Stimulated activated CD8-positive, alpha-beta memory T cell treated with anti-CD3 and anti-CD28 coated beads, Interleukin-15, amount 100 ng/mL, for 1 hour (primary cell): ENCODE results near the gene RSPO4.

Experiments used
- DNase-seq: peaks from one replicate; pipeline ENCODE4 v3.0.0-alpha.2; 2020; ENCODE audit warnings: low read depth

Gene RSPO4

DNA sequence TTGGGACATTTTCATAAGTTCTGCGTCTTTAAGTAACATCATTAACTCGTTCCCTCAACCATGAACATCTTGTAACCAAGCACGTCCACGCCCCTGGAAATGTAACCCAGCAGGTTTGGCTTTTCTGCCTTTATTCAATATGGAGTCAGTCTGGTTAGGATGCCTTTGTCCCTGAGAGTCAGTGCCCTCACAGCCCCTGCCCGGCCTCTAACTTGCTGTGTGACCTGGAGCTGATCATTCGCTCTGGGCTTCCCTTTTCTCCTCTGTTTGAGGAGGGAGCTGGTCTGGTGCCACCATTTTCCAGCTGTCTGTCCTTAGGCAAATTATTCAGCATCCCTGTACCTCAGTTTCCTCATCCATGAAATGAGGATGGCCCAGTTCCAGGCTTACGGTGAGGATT is 59.5 kb downstream of the RSPO4 start:
- DNase-seq: no peak

GRCh38 chr20:940926-941325 is 61.2 kb downstream of the RSPO4 start:
- DNase-seq: no peak

GRCh38 chr20:939606-940005 is 62.5 kb downstream of the RSPO4 start:
- no peak for DNase-seq

DNA sequence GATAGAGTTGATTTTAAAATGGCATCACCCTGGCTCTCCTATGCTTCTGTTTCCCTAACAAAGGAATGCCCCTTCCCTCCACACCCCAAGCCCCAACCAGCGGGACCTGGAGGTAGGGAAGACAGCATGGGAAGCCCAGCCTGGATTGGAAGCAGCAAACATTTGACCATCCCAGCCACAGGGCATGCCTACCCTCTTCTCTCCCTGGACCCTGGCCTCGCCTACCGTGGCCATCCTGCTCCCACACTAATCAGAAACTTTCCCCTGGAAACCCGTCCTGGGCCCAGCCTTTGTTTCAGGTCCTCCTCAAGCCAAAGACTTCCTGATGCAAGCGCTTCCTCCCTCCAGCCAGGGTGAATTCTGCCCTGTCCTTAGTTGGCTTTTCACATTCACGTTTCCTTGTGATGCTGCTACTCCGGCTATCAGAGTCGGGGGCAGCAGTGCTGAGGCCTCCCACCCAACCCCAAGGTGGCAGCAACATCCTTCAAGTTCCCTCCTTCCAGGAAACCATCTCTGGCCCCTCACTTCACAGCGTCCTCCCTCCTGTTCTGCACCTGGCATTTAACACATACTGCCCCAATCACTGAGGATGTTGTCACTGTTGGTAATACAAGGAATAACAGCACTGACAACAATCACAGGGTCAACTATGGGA is 67.8 kb downstream of the RSPO4 start:
- no peak for DNase-seq

GRCh38 chr20:933029-933428 is 69.1 kb downstream of the RSPO4 start:
- no peak for DNase-seq

GRCh38 chr20:931401-931800 is 70.7 kb downstream of the RSPO4 start:
- DNase-seq: no peak

DNA sequence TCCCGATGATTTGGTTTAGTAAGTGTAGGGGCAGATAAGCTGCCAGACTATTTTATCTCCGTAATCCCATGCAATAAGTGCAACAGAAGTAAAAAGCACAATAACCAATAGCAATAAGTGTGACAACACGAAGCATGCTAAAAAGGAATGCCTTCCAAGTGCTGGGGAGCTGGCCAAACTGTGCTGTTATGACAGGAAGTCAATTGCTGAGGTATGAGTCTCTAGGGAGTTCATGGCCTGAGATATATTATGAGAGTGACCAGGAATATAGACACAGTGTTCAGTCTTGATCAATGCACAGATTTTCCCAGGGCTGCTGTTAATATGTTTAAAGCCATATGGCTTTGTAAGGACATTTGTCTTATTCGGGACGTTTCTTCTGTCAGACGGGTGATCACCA is 75.4 kb downstream of the RSPO4 start:
- DNase-seq: no peak

DNA sequence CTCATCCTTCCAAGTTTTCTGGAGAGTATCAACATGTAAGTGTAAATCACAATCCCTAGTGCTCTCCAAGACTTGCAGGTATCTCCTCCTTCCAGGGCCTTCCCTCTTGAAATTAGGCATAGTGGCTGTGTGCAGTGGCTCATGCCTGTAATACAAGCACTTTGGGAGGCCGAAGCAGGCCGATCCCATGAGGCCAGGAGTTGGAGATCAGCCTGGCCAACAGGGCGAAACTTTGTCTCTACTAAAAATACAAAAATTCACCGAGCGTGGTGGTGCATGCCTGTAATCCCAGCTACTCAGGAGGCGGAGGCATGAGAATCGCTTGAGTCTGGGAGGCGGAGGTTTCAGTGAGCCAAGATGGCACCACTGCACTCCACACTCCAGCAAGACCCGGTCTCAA is 76.6 kb downstream of the RSPO4 start:
- no peak for DNase-seq

GRCh38 chr20:924639-925038 is 77.5 kb downstream of the RSPO4 start:
- DNase-seq: no peak

DNA sequence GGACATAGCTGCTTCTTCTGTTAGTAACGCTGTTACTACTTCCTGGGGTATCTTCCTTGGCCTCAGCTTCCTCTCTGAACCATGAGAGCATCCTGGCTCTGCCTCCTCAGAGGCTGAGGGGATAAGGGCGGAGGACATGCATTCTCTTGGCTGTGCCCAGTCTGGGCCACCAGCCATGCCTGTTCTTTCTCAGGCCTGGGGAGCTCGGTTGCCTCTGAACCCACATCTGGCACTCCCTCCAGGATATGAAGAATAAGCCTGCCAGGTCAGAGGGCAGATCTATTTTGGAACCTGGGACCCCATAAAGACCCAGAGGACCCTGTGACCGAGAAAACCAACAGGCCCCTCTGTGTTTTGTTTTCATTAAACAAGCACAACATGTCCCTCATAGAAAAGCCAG is 79.3 kb downstream of the RSPO4 start:
- no peak for DNase-seq

DNA sequence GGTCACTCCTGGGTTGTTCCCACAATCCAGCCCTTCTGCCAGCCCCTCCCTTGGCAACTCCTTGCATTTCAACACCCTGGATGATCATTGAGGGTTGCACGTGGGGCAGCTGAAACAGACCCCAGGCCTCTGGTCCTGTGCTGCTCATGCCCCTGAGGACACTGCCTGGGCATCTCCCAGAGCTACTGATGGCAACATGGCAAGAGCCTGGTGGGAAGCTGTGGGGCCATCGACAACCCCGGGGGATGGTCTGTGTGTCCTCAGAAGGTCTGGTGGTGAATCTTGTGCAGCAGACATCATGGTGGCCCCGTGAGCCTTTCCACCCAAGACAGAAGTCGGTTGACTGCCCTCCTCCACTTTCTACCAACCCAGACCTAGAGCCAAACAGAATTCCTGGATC is 81.0 kb downstream of the RSPO4 start:
- no peak for DNase-seq

GRCh38 chr20:920311-920710 is 81.8 kb downstream of the RSPO4 start:
- DNase-seq: no peak

DNA sequence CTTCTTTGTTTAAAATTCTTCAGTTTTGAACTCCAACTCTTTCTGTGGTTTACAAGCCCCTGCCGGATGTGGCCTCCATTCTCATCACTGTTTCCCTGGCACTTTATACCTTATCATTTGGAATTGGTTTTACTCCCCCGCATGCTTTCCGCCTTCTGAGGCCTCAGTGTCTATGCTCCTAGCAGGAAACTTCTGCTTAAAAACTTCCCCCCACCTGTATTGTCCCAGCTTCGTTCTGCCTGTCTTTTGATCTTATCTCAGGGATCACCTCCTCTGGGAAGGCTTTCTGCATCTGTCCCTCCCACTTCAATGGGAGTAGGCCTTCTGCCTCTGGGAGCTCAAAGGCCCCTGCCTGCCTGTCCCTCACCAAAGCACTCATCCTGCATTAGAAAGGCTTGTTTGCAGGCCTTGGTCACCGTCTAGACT is 82.6 kb downstream of the RSPO4 start:
- no peak for DNase-seq

GRCh38 chr20:917416-917815 is 84.7 kb downstream of the RSPO4 start:
- no peak for DNase-seq

GRCh38 chr20:916825-917224 is 85.3 kb downstream of the RSPO4 start:
- no peak for DNase-seq

GRCh38 chr20:916125-916799 is 85.8 kb downstream of the RSPO4 start, which contains the start of gene ANGPT4:
Gene ANGPT4 (minus strand): TSS chr20:916334. CDS start chr20:916214, 120 bp downstream.
- no peak for DNase-seq

DNA sequence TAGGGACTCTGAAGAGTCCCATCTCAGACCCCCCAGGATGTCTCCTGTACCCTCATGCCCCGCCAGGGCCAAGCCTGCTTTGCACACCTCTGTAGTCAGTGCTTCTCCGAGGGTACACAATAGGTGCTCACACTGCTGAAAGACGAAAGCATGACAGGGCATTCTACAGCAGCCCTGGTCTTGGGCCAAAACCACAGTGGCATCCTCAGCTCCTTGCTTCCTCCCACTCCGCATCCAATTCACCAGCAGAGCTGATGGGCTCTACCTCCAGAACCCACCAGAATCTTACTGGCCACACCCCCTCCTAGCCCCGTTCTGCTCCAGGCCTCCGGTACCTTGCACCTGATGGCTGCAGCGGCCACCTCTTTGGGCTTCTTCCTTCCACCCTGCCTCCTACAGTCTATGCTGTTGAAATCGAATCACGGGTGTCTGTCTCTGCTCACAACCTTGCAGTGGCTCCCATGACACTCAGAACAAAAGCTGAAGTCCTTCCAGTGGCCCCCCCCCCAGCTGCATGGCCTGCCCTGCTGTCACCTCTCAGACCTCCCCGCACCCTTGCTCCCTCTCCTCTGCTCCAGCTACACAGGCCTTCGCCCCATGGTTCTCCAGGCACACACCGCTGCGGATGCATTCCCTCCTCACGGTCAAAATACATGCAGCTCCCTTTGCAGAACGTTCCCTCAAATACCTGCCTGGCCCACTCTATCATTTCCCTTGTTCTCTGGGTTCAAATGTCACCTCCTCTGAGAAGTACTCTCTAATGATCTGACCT is 87.2 kb downstream of the RSPO4 start:
- DNase-seq: no peak

GRCh38 chr20:913306-913849 is 88.7 kb downstream of the RSPO4 start:
- no peak for DNase-seq

DNA sequence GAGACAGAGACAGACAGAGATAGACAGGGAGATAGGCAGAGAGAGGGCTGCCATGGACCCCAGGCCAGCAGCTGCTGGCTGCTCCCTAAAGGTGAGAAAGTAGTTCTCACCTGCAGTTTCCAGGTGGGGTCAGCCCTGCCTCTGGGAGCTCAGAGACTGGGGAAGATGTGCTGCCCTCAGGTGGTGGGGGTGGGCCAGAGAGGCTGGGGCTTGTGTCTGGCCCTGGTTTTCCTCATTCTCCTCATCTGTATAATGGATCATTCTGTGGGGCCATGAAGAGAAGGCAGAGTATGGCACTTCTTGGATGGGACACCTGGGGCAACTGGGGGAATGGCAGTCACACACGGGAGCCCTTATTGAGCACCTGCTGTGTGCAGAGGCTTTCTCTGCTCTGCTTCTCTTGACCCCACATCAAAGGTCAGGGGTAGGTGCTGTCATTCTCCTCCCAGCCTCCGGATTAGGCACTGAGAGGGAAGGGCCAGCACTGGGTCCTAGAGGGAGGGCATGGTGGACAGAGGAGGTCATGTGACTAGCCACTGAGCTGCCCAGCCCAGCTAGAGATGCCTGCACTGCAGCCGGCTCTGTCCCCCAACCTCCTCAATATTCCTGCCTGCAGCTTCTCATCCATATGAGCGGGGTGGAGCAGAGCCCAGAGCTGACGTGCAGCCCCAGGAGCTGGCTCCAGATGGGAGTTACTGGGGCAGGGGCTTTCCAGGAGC is 90.1 kb downstream of the RSPO4 start:
- DNase-seq: no peak

- no peak for DNase-seq
Measured at GRCh38 chr20:910870-911770, 91.0 kb downstream of the RSPO4 start.
